Activated naive CD4-positive, alpha-beta T cell treated with anti-CD3 and anti-CD28 coated beads, Interleukin-2, amount 50 U/mL, for 72 hours (primary cell): Measurements from ENCODE around the gene RNF5. TPM values are rescaled to one million over a fixed set of nuclear protein-coding genes. Genes with fewer than 3 reads are reported as not detected.
A peak's percentile ranks its signal among the peaks of the same experiment; 100 is the strongest.
"Not testable (repeated sequence)": the region's sequence is repeated elsewhere in the genome, so short reads cannot be mapped to it uniquely, and the experiment has no call there.

Experiments
- ATAC-seq, 2 donors: fragments of 150-1000 bp; cut with Tn5 transposase; 2 replicates each; pipeline ENCODE4 v1.10.0; 2021; ENCODE audit warnings: mild to moderate bottlenecking in 2 of 2, moderate library complexity in 2 of 2
- DNase-seq, 2 donors: peaks; one replicate each; pipeline ENCODE4 v3.0.0; 2021 to 2022; ENCODE audit warnings: low spot score in 2 of 2
- H3K27ac Mint-ChIP-seq, 2 donors: one replicate each; pipeline ENCODE4 v1.8.0; 2022; ENCODE audit warnings: mild to moderate bottlenecking in 2 of 2, mixed read lengths in 2 of 2
- H3K36me3 Mint-ChIP-seq, 2 donors: one replicate each; pipeline ENCODE4 v1.8.0; 2022; ENCODE audit warnings: mixed read lengths in 2 of 2
- H3K9me3 Mint-ChIP-seq, 2 donors: one replicate each; pipeline ENCODE4 v1.8.0; 2022; ENCODE audit warnings: mixed read lengths in 2 of 2
- total RNA-seq, 2 donors: library from RNA; stranded (reverse); gene quantifications; one replicate each; pipeline ENCODE4 v1.2.3, GENCODE V29; 2022

RNF5 gene
- 10 to 100 TPM; 62.6 to 86.2 TPM for total RNA-seq

GRCh38 chr6:32177788-32178546 is at the start of gene RNF5:
RNF5 (plus strand) TSS chr6:32178405; CDS start chr6:32178512, 107 bp downstream.
- DNase-seq: peak; percentile 90 to 93
- H3K27ac Mint-ChIP-seq: peak within 1 kb of the TSS; percentile 93 to 97
- ATAC-seq: peak; percentile 87
- peaks cover 18 to 26% of the 10 kb centered on the region in 2 donors for H3K36me3 Mint-ChIP-seq
- H3K9me3 Mint-ChIP-seq: no peaks in the 10 kb centered on the region

- no peak for ATAC-seq
- Mint-ChIP-seq H3K36me3 (peaks cover 24 to 32% of the 10 kb centered on the region in 2 donors), H3K27ac (peak overlapping the region; percentile 93 to 99), H3K9me3 (no peaks in the 10 kb centered on the region)
- no peak for DNase-seq
These were observed 49.4 kb upstream of the RNF5 start for GRCh38 chr6:32128751-32129296.

GRCh38 chr6:32129297-32130088 is 48.7 kb upstream of the RNF5 start:
- DNase-seq (no peak), ATAC-seq (no peak)
- peak overlapping the region; percentile 84 to 97 for H3K27ac Mint-ChIP-seq
- H3K36me3 Mint-ChIP-seq: peaks cover 24 to 26% of the 10 kb centered on the region in 2 donors
- H3K9me3 Mint-ChIP-seq: no peaks in the 10 kb centered on the region

- no peaks in the 10 kb centered on the region for H3K9me3 Mint-ChIP-seq
- no peak for DNase-seq
- H3K27ac Mint-ChIP-seq: no peak overlapping the region
- H3K36me3 Mint-ChIP-seq: peaks cover 20 to 25% of the 10 kb centered on the region in 2 donors
- ATAC-seq: no peak
These were observed 46.7 kb upstream of the RNF5 start for GRCh38 chr6:32131439-32131948.

GRCh38 chr6:32132110-32132509 is 46.1 kb upstream of the RNF5 start:
- DNase-seq: no peak
- no peak for ATAC-seq
- H3K27ac Mint-ChIP-seq: no peak overlapping the region
- no peaks in the 10 kb centered on the region for H3K9me3 Mint-ChIP-seq
- H3K36me3 Mint-ChIP-seq: peaks cover 15 to 19% of the 10 kb centered on the region in 2 donors

- Mint-ChIP-seq H3K27ac (no peak overlapping the region), H3K9me3 (no peaks in the 10 kb centered on the region), H3K36me3 (peaks cover 4 to 10% of the 10 kb centered on the region in 2 donors)
- ATAC-seq (no peak), DNase-seq (no peak)
These were observed 44.4 kb upstream of the RNF5 start for GRCh38 chr6:32133786-32134185.

- no peak for DNase-seq
- Mint-ChIP-seq H3K9me3 (no peaks in the 10 kb centered on the region), H3K36me3 (no peaks in the 10 kb centered on the region), H3K27ac (no peak overlapping the region)
- no peak for ATAC-seq
These were observed 40.8 kb upstream of the RNF5 start for GRCh38 chr6:32137454-32137853.

GRCh38 chr6:32139590-32139989 is 38.6 kb upstream of the RNF5 start:
- DNase-seq (no peak), ATAC-seq (no peak)
- H3K27ac Mint-ChIP-seq: no peak overlapping the region
- no peaks in the 10 kb centered on the region for H3K9me3 Mint-ChIP-seq
- H3K36me3 Mint-ChIP-seq: no peaks in the 10 kb centered on the region

- ATAC-seq (no peak), DNase-seq (no peak)
- no peaks in the 10 kb centered on the region for H3K36me3 Mint-ChIP-seq
- no peak overlapping the region for H3K27ac Mint-ChIP-seq
- no peaks in the 10 kb centered on the region for H3K9me3 Mint-ChIP-seq
These were observed 37.7 kb upstream of the RNF5 start for GRCh38 chr6:32140420-32141046.

- not testable (repeated sequence) for DNase-seq, H3K9me3 Mint-ChIP-seq, H3K27ac Mint-ChIP-seq, ATAC-seq
- H3K36me3 Mint-ChIP-seq: peaks cover 0 to 12% of the 10 kb centered on the region in 2 donors
These were observed 34.0 kb upstream of the RNF5 start for GRCh38 chr6:32144238-32144637.

- peaks cover 0 to 4% of the 10 kb centered on the region in 2 donors for H3K9me3 Mint-ChIP-seq
- ATAC-seq (no peak), DNase-seq (no peak)
- peaks cover 0 to 12% of the 10 kb centered on the region in 2 donors for H3K36me3 Mint-ChIP-seq
- H3K27ac Mint-ChIP-seq: peak overlapping the region in 1 of 2 donors; percentile 1
These were observed 31.9 kb upstream of the RNF5 start for GRCh38 chr6:32146287-32146686.

GRCh38 chr6:32146687-32147086 is 31.5 kb upstream of the RNF5 start:
- Mint-ChIP-seq H3K9me3 (peaks cover 0 to 4% of the 10 kb centered on the region in 2 donors), H3K27ac (peak overlapping the region in 1 of 2 donors; percentile 1), H3K36me3 (peaks cover 0 to 12% of the 10 kb centered on the region in 2 donors)
- ATAC-seq (no peak), DNase-seq (no peak)

- Mint-ChIP-seq H3K9me3 (peaks cover 0 to 4% of the 10 kb centered on the region in 2 donors), H3K27ac (peak overlapping the region in 1 of 2 donors; percentile 17), H3K36me3 (peaks cover 0 to 12% of the 10 kb centered on the region in 2 donors)
- DNase-seq (no peak), ATAC-seq (no peak)
These were observed 30.6 kb upstream of the RNF5 start for GRCh38 chr6:32147401-32148132.

GRCh38 chr6:32148289-32149091 is 29.7 kb upstream of the RNF5 start:
- H3K9me3 Mint-ChIP-seq: peaks cover 0 to 4% of the 10 kb centered on the region in 2 donors
- H3K27ac Mint-ChIP-seq: peak overlapping the region in 1 of 2 donors; percentile 29
- H3K36me3 Mint-ChIP-seq: peaks cover 0 to 12% of the 10 kb centered on the region in 2 donors
- DNase-seq: peak; percentile 69 to 73
- ATAC-seq: peak; percentile 69 to 73

GRCh38 chr6:32149092-32149755 is 29.0 kb upstream of the RNF5 start:
- ATAC-seq (peak in 1 of 2 donors; percentile 12), DNase-seq (no peak)
- peaks cover 0 to 4% of the 10 kb centered on the region in 2 donors for H3K9me3 Mint-ChIP-seq

More at GRCh38 chr6:32149092-32149755, 29.0 kb upstream of the RNF5 start:
- peaks cover 3 to 15% of the 10 kb centered on the region in 2 donors for H3K36me3 Mint-ChIP-seq
- peak overlapping the region in 1 of 2 donors; percentile 29 for H3K27ac Mint-ChIP-seq
